VCaP (cell line): ENCODE data around the gene FGFR2.

Experiments
- H3K27ac ChIP-seq: fragments of 450-650 bp; 2 replicates; pipeline ENCODE4 v1.5.1; 2017
- CTCF ChIP-seq: fragments of 450-650 bp; conservative IDR thresholded peaks from 2 replicates; pipeline ENCODE4 v1.5.1; 2017; ENCODE audit warnings: mild to moderate bottlenecking, moderate library complexity

FGFR2 gene

DNA sequence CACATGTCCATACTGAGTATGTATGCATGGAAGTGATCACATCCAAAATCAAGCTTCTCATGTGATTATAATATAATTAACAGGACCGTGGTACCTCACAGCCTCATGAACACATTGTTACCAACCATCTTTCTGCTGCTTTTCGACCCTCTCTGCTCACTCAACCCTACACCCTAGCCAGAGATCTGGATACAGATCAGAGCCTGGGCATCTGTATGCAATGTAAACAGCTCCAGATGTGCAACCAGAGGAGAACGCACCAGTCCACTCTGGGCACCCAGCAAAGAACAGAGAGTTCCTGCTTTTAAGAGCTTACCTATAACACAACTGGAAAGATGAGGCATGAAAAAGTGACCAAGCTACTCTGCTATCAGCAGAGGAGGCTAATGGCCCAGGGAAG lies 145.1 kb downstream of the FGFR2 start:
- H3K27ac ChIP-seq, result no peak overlapping the region
- no peak for TF ChIP-seq CTCF

GRCh38 chr10:121452581-121452980 lies 145.7 kb downstream of the FGFR2 start:
- TF ChIP-seq CTCF, result no peak
- no peak overlapping the region for H3K27ac ChIP-seq

DNA sequence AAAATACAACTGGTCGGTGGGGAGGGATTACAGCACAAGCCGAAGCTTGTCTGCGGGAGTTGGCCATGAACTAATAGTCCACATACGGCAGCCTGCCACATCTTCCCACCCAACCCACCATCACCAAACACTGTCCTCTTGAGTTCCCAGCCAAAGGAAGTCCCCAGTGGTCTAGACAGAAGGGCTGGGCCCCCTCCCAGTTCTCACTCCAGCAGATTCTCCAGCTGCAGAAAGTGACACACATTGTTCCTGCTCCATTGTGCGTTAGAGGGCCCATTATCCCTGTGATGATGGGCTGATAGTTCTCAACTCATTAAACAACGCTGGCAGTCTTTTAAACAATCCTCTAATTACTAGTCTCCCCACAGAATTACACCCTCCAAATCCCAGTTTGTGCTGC lies 148.0 kb downstream of the FGFR2 start:
- no peak overlapping the region for H3K27ac ChIP-seq
- no peak for TF ChIP-seq CTCF

DNA sequence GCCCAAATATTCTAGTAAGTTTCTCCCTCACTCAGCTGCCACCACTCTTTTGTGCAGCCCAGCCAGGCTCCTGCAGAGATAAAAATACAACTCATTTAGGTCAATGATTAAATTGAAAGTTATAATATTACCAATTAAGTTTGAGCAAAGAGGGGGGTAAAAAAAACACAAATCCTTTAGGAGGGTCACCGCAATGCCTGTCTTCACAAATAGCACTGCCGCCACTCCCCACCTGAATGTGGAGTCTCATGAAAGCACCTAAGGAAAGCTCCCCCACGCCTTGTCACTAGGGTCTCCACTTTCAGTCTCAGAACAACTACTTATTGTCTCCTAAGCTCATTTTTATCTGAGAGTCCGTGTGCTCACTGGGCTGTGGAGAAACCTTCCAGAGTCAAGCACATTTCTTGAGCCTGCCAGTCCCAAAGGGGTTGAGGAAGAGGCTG lies 148.7 kb downstream of the FGFR2 start:
- no peak for TF ChIP-seq CTCF
- no peak overlapping the region for H3K27ac ChIP-seq

GRCh38 chr10:121448766-121449421 lies 149.3 kb downstream of the FGFR2 start:
- no peak for TF ChIP-seq CTCF
- no peak overlapping the region for H3K27ac ChIP-seq

DNA sequence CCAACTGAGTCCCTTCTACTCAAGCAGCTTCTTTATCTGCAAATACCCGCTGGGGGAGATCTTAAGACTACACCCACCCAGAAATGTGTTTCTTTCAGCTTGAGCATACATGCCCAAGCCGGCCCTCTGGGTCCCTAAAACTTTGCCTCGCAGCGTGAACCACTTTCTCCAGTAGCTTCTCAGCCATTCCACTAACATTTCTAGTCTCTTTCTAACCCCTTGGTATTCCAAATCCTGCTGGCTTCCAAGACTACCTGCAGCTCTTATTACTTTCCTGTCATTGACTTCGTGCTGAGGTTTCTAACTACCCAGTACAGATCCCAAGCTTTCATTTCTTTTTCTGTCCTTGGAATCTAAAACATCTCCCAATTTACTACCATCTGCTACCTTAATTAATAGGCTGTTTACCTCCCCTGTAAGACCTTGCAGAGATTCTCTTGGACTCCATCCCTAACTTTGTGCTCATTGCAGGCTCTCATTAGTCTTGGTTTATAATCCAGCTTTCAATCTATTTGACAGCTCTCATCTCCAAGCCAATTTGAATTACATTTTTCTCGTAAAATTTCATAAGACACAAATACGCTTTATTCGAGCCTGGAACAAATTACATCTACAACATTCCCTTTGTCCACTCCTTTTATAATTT lies 153.6 kb downstream of the FGFR2 start:
- no peak for TF ChIP-seq CTCF
- H3K27ac ChIP-seq, result no peak overlapping the region

- no peak for TF ChIP-seq CTCF
- no peak overlapping the region for H3K27ac ChIP-seq
Measured at GRCh38 chr10:121442086-121442935, 155.9 kb downstream of the FGFR2 start.
